ENCODE measurements around the gene RNASET2.

- TF ChIP-seq CTCF (IDR thresholded peaks at IDR 0.05; ENCODE audit: poor library complexity) (no peak), EZH2 (IDR thresholded peaks at IDR 0.05; ENCODE audit: borderline replicate concordance) (no peak), EZH2phosphoT487 (IDR thresholded peaks at IDR 0.05; ENCODE audit: low read depth, severe bottlenecking, unreplicated experiment) (no peak)
These were observed at the start of gene RNASET2 for GRCh38 chr6:166956444-166957086.

Data from hepatocyte (in vitro differentiated cells).